Sigmoid colon (tissue), 7 donors: ENCODE data around the gene TGFBR1. TPM values are rescaled to one million over a fixed set of nuclear protein-coding genes. Genes with fewer than 3 reads are reported as not detected.

Source experiments
- DNase-seq: peaks from one replicate; pipeline ENCODE4 v3.0.0-alpha.2; 2019
- H3K27ac ChIP-seq, 4 donors: fragments of 200-600 bp; sonication (generic); one replicate each; pipeline ENCODE4 v1.5.1; 2016 to 2019; ENCODE audit warnings: mild to moderate bottlenecking in 1 of 4
- H3K27me3 ChIP-seq, 3 donors: fragments of 200-600 bp; sonication (generic); one replicate each; pipeline ENCODE4 v1.5.1; 2019; ENCODE audit warnings: mild to moderate bottlenecking in 1 of 3
- H3K36me3 ChIP-seq, 4 donors: fragments of 200-600 bp; sonication (generic); one replicate each; pipeline ENCODE4 v1.5.1; 2016 to 2019
- H3K4me1 ChIP-seq, 4 donors: fragments of 200-600 bp; sonication (generic); one replicate each; pipeline ENCODE4 v1.5.1; 2017 to 2019
- H3K4me3 ChIP-seq, 4 donors: fragments of 200-600 bp; sonication (generic); one replicate each; pipeline ENCODE4 v1.5.1; 2017 to 2019; ENCODE audit warnings: mild to moderate bottlenecking in 2 of 4, moderate library complexity in 1 of 4
- H3K9me3 ChIP-seq, 4 donors: fragments of 200-600 bp in 3 of 4; sonication (generic) in 3 of 4; one replicate each; pipeline versions ENCODE4 v1.5.1 to v1.6.1; 2013 to 2019
- EP300 ChIP-seq, 4 donors: sonication (generic); formaldehyde crosslinking; IDR thresholded peaks; one replicate each; pipeline ENCODE4 v1.6.1; 2017; ENCODE audit warnings: antibody characterized with exemption in 4 of 4
- POLR2A ChIP-seq, 2 donors: fragments of 450-650 bp; IDR thresholded peaks; one replicate each; pipeline ENCODE4 v1.6.1; 2016; ENCODE audit warnings: antibody characterized with exemption in 2 of 2, mild to moderate bottlenecking in 2 of 2, moderate library complexity in 2 of 2
- POLR2AphosphoS5 ChIP-seq, 4 donors: sonication (generic); formaldehyde crosslinking; IDR thresholded peaks; one replicate each; pipeline ENCODE4 v1.6.1; 2017; ENCODE audit warnings: antibody characterized with exemption in 4 of 4
- WGBS, 2 donors: extraction: QIAGEN DNeasy Blood & Tissue Kit; methylation state at CpG; one replicate each; pipeline ENCODE4 v1.1.7; 2013; 5-methylcytosine and 5-hydroxymethylcytosine counted together
- intact Hi-C: fragments of 100-400 bp; cut with DNase I; formaldehyde crosslinking; loops from one replicate; pipeline ENCODE4 v1.15.1; 2023
- polyA plus RNA-seq, 3 donors: library from polyadenylated mRNA; stranded (reverse); fragments of 200-250 nt; gene quantifications; one replicate each; pipeline ENCODE4 v1.2.3, GENCODE V29; 2013
- total RNA-seq, 4 donors: library from RNA; depleted of rRNA; stranded (reverse); fragments of >200 nt; gene quantifications; one replicate each; pipeline ENCODE4 v1.1.0, GENCODE V29; 2016
- TF ChIP-seq, protein P1 (sequence below), 4 experiments: fragments of 450-650 bp in 3 of 4; fragments of 200-600 bp in 1 of 4; IDR thresholded peaks; one replicate each; pipeline ENCODE4 v1.5.1; 2016 to 2019; ENCODE audit warnings: antibody characterized with exemption in 4 of 4, mild to moderate bottlenecking in 3 of 4, moderate library complexity in 2 of 4
- donor health status: healthy with polysubstance abuse.
- donor health status: Bipolar disorder and iron deficiency.
- donor health status: healthy.

The TGFBR1 gene
- total and polyA plus RNA-seq, 7 donors: 3.9 to 84.3 (median 48.4) TPM

DNA sequence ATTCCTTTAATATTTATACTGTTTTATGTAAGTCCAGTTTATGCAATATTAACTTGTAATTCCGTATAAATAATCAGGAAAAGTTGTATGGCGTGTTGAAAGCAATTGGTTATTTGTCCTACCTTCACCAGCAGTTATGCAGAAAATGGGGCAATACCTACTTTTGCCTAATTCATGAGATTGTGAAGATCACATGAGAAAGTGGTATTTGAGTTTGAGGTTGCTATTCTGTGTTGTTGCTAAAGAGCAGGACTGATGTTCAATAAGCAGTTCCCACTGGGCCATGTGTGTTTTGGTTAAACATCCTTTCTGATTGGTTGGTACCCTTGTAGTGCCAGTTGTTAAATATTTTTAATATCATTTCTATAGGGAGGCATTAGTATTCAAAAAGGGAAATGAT lies 3.2 kb downstream of the TGFBR1 start:
- H3K4me1 ChIP-seq: peaks cover 0 to 81% (median 66%) of the 10 kb centered on the region in 4 donors
- DNase-seq: no peak
- no peaks in the 10 kb centered on the region for H3K27me3 ChIP-seq
- WGBS, 2 donors: 90 to 91% methylated on average over 2 of the region's 2 CpGs
- intact Hi-C loops: no loop called here
- H3K9me3 ChIP-seq: no peaks in the 10 kb centered on the region
- peak overlapping the region in 3 of 4 donors; percentile 92 to 95 (median 94) for H3K27ac ChIP-seq
- no peaks in the 10 kb centered on the region for H3K36me3 ChIP-seq
- peak overlapping the region in 1 of 4 donors; percentile 90 for H3K4me3 ChIP-seq
- TF ChIP-seq POLR2A (IDR thresholded peaks at IDR 0.05) (no peak), POLR2AphosphoS5 (IDR thresholded peaks at IDR 0.05) (no peak), EP300 (IDR thresholded peaks at IDR 0.05) (no peak)
- TF ChIP-seq, protein P1, sequence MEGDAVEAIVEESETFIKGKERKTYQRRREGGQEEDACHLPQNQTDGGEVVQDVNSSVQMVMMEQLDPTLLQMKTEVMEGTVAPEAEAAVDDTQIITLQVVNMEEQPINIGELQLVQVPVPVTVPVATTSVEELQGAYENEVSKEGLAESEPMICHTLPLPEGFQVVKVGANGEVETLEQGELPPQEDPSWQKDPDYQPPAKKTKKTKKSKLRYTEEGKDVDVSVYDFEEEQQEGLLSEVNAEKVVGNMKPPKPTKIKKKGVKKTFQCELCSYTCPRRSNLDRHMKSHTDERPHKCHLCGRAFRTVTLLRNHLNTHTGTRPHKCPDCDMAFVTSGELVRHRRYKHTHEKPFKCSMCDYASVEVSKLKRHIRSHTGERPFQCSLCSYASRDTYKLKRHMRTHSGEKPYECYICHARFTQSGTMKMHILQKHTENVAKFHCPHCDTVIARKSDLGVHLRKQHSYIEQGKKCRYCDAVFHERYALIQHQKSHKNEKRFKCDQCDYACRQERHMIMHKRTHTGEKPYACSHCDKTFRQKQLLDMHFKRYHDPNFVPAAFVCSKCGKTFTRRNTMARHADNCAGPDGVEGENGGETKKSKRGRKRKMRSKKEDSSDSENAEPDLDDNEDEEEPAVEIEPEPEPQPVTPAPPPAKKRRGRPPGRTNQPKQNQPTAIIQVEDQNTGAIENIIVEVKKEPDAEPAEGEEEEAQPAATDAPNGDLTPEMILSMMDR (IDR thresholded peaks at IDR 0.05): no peak

DNA sequence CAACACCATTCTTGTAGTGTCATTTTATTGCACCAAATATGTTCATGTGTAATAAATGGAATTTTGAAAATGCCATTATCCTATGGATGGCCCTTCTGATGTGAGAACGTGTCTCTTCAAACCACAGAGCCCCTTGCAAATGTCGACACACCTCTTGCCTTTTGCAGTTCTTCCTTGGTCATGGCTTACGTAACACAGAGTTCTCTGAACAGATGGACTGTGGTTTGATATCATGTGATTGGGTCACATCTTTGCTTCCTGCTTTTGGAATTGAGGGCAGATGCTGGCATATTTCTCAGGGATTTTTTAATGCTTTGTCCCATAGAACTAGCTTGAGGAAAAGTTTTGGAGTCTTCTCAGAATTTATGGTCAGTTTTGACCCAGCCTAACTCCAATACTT lies 4.6 kb downstream of the TGFBR1 start:
- intact Hi-C loops: no loop called here
- peaks cover 0 to 84% (median 67%) of the 10 kb centered on the region in 4 donors for H3K4me1 ChIP-seq
- DNase-seq: no peak
- no peak overlapping the region for H3K4me3 ChIP-seq
- TF ChIP-seq POLR2AphosphoS5 (IDR thresholded peaks at IDR 0.05): peak in 2 of 4 donors; percentile 37 to 50
- no peak for TF ChIP-seq POLR2A (IDR thresholded peaks at IDR 0.05)
- H3K36me3 ChIP-seq: no peaks in the 10 kb centered on the region
- H3K27me3 ChIP-seq: no peaks in the 10 kb centered on the region
- H3K9me3 ChIP-seq: no peaks in the 10 kb centered on the region
- 65 to 79% methylated on average over 3 of the region's 3 CpGs for WGBS, 2 donors
- peak overlapping the region in 2 of 4 donors; percentile 92 to 94 for H3K27ac ChIP-seq

DNA sequence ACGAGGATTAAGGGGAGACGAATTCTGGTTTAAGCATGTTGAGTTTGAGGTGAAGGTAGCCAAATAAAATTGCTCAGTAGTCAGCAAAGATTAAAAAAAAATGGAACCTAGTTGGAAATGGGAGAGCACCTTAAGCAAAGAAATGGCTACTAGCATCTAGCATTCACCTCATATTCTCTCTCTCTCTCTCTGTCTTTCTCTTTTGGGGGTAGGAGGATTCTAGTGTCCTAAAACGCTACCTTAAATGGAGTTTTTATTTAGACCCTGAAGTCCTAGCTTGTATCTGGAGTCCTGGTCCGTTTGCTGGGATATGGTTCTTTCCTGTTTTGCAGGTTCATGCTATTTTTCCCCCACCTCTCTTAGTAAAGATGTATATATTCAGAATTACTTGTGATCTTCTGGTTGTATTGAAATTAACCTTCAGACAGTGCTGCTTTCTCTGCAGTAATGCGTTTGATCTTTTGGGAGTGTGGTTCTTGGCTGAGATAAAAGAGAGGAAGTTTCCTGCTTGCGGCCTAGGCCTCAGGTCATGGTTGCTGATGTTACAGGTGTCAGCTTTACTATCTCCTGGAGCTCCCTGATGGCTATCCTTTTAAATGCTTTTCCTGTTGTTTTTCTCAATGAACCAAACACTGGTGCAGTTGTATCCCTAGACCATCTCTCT lies 8.0 kb downstream of the TGFBR1 start:
- intact Hi-C loops: no loop called here

DNA sequence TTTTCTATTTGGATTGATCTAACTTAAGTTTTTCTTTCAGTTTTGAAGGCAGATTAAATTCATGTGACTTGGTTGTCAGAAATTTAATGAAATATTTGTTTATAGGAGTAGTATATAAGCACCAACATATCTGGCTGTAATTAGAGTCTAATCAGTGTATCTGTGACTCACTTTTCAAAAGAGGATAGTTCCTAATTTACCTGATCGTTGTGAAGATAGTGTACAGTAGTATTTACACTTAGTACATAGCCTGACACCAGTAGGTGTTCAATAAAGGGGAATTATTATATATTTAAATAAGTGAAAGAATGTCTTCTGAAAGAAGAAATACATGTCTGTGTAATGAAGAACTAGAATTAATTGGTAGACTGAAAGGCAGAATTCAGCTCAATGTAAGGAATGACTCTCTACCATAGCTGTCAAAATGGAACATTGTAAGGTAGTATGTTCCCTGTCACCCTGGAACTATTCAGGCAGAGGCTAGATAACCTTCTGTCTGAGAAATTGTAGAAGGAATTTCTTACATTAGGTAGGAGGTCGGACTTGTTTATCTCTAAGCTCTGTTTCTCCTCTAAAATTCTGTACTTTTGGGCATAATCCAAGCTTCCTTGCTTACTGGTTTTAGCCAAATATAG lies 8.6 kb downstream of the TGFBR1 start:
- DNase-seq: no peak
- intact Hi-C loops: no loop called here
- Histone ChIP-seq H3K9me3 (no peaks in the 10 kb centered on the region), H3K4me1 (peaks cover 0 to 86% (median 68%) of the 10 kb centered on the region in 4 donors), H3K36me3 (no peaks in the 10 kb centered on the region), H3K27ac (peak overlapping the region in 3 of 4 donors; percentile 25 to 64 (median 47)), H3K4me3 (no peak overlapping the region), H3K27me3 (no peaks in the 10 kb centered on the region)
- no peak for TF ChIP-seq POLR2AphosphoS5 (IDR thresholded peaks at IDR 0.05)
- TF ChIP-seq POLR2A (IDR thresholded peaks at IDR 0.05): no peak
- TF ChIP-seq EP300 (IDR thresholded peaks at IDR 0.05): no peak
- 77 to 82% methylated on average over 2 of the region's 2 CpGs for WGBS, 2 donors

More for the DNA sequence above, 8.0 kb downstream of the TGFBR1 start:
- peaks cover 0 to 92% (median 74%) of the 10 kb centered on the region in 4 donors for H3K4me1 ChIP-seq
- 63 to 80% methylated on average over 6 of the region's 6 CpGs for WGBS, 2 donors
- no peaks in the 10 kb centered on the region for H3K36me3 ChIP-seq
- no peaks in the 10 kb centered on the region for H3K27me3 ChIP-seq
- no peak overlapping the region for H3K4me3 ChIP-seq
- TF ChIP-seq POLR2A (IDR thresholded peaks at IDR 0.05): no peak
- no peak for TF ChIP-seq EP300 (IDR thresholded peaks at IDR 0.05)
- TF ChIP-seq, protein P1 (IDR thresholded peaks at IDR 0.05): no peak
- no peak for TF ChIP-seq POLR2AphosphoS5 (IDR thresholded peaks at IDR 0.05)
- no peaks in the 10 kb centered on the region for H3K9me3 ChIP-seq
- DNase-seq: no peak
- peak overlapping the region in 3 of 4 donors; percentile 25 to 64 (median 47) for H3K27ac ChIP-seq

DNA sequence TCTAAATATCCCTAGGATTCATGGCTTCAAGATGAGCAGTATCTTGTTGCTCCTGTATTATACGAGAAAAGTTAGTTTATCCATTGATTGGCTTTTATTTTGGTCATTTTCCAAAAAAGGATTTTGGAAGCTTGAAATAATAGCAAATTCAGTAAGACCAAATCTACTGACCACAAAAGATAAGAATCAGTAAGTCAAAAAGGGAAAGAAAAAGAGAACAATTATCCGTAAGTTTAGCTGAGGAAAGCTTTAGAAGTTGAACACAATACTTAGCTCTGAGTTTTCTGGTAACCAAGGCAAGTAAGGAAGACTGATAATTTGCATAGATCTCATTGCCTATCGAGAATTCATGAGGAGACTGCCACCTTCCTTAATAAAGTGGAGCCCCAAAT lies 9.1 kb downstream of the TGFBR1 start:
- TF ChIP-seq POLR2A (IDR thresholded peaks at IDR 0.05): no peak
- H3K36me3 ChIP-seq: no peaks in the 10 kb centered on the region
- H3K27me3 ChIP-seq: no peaks in the 10 kb centered on the region
- DNase-seq: no peak
- peaks cover 0 to 86% (median 65%) of the 10 kb centered on the region in 4 donors for H3K4me1 ChIP-seq
- no peaks in the 10 kb centered on the region for H3K9me3 ChIP-seq
- WGBS, 2 donors: 70 to 87% methylated on average over 3 of the region's 3 CpGs
- intact Hi-C loops: no loop called here
- peak overlapping the region in 2 of 4 donors; percentile 47 to 64 for H3K27ac ChIP-seq
- no peak overlapping the region for H3K4me3 ChIP-seq

DNA sequence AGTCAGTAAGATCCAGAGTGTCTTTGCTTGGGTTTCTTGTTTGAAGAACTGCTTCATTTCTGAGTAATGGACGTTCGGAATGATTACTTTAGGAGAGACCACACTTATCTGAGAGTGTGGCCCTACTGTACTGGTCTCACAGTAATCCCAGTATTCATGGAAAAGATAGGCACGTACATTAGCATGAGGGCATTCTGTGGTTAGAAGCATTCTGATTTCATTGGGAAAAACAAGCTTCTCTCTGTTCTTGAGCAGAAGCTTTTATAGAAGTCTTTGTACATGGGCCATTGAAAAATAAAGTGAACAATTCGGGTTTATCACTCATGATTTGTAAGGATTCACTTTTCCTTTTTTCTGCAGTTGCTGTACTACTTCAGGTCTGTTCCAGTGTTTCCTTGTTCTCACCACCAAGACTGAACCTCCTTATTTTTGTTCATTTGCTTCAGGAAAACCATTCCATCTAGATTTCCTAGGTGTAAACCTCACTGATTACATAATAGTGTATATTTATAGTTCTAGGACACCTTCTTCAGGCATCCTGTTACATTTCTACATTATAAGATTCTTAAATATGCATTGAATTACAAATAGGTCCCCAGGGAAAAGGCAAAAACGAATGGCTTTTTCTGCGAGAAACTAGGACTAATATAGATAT lies 10.1 kb downstream of the TGFBR1 start:
- Histone ChIP-seq H3K36me3 (no peaks in the 10 kb centered on the region), H3K9me3 (no peaks in the 10 kb centered on the region), H3K27me3 (no peaks in the 10 kb centered on the region), H3K4me1 (peaks cover 0 to 86% (median 66%) of the 10 kb centered on the region in 4 donors), H3K27ac (peak overlapping the region; percentile 31 to 64 (median 40)), H3K4me3 (no peak overlapping the region)
- intact Hi-C loops: no loop called here
- DNase-seq: no peak
- TF ChIP-seq, protein P1 (IDR thresholded peaks at IDR 0.05): no peak
- TF ChIP-seq EP300 (IDR thresholded peaks at IDR 0.05): no peak
- TF ChIP-seq POLR2AphosphoS5 (IDR thresholded peaks at IDR 0.05): no peak
- TF ChIP-seq POLR2A (IDR thresholded peaks at IDR 0.05): no peak
- WGBS, 2 donors: 87 to 88% methylated on average over 6 of the region's 6 CpGs
